Esophagus (tissue), 2 donors: ENCODE results near the gene SPRR1A. TPM values are rescaled to one million over a fixed set of nuclear protein-coding genes. Genes with fewer than 3 reads are reported as not detected.

ENCODE experiments used
- H3K27ac ChIP-seq, 2 donors: one replicate each; pipeline ENCODE4 v1.5.1; 2013; ENCODE audit warnings: low read depth in 2 of 2, mild to moderate bottlenecking in 2 of 2, inconsistent platforms in 1 of 2, low read length in 1 of 2, moderate library complexity in 1 of 2
- H3K27me3 ChIP-seq, 2 donors: one replicate each; pipeline ENCODE4 v1.6.1; 2013; ENCODE audit warnings: low read length in 2 of 2, control low read depth in 1 of 2, mild to moderate bottlenecking in 1 of 2; ENCODE audit not compliant: insufficient read depth in 2 of 2, control insufficient read depth in 1 of 2
- H3K36me3 ChIP-seq, 2 donors: one replicate each; pipeline ENCODE4 v1.6.1; 2013; ENCODE audit warnings: low read length in 1 of 2; ENCODE audit not compliant: control insufficient read depth in 2 of 2, insufficient read depth in 2 of 2
- H3K4me1 ChIP-seq, 2 donors: one replicate each; pipeline ENCODE4 v1.6.1; 2013; ENCODE audit warnings: low read length in 1 of 2; ENCODE audit not compliant: control insufficient read depth in 2 of 2, insufficient read depth in 2 of 2
- H3K4me3 ChIP-seq, 2 donors: one replicate each; pipeline ENCODE4 v1.5.1; 2013; ENCODE audit warnings: low read length in 2 of 2, mild to moderate bottlenecking in 2 of 2, low read depth in 1 of 2, moderate library complexity in 1 of 2
- H3K9me3 ChIP-seq, 2 donors: one replicate each; pipeline ENCODE4 v1.6.1; 2013; ENCODE audit warnings: mild to moderate bottlenecking in 2 of 2, low read depth in 1 of 2, low read length in 1 of 2, moderate library complexity in 1 of 2; ENCODE audit not compliant: control insufficient read depth in 2 of 2, insufficient read depth in 1 of 2
- WGBS, 2 donors: extraction: QIAGEN DNeasy Blood & Tissue Kit; methylation state at CpG; one replicate each; pipeline ENCODE4 v1.1.7; 2013; 5-methylcytosine and 5-hydroxymethylcytosine counted together
- polyA plus RNA-seq, 2 donors: library from polyadenylated mRNA; stranded (reverse); fragments of 200-250 nt; gene quantifications; one replicate each; pipeline ENCODE4 v1.2.3, GENCODE V29; 2013
- donor health status: healthy with polysubstance abuse.
- donor health status: Bipolar disorder and iron deficiency.

Gene SPRR1A
- polyA plus RNA-seq, 2 donors: 3,249 to 3,812 TPM

DNA sequence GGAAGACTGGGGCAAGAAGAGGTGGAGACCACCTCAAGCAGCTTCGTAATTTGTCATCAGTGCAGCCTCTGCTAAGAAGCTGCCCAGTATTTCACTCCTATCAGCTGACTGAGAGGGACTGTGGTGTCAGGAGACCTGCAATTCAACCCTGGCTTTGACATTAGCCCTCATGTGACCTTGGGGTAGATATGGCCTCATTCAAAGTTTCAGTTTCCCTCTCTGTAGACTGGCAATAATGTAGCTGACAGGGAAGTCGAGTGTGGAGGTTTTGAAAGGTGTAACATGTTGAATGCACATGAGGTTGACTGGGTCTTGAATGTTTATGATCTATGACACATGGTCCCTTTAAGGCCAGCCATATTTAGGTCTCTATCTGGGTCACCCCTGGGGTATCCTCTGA is 15.6 kb upstream of the SPRR1A start:
- no peak overlapping the region for H3K4me3 ChIP-seq
- H3K27ac ChIP-seq: peak overlapping the region in 1 of 2 donors; percentile 84
- peaks cover 0 to 2% of the 10 kb centered on the region in 2 donors for H3K9me3 ChIP-seq
- WGBS, 2 donors: 58 to 63% methylated on average over 2 of the region's 2 CpGs
- H3K27me3 ChIP-seq: no peaks in the 10 kb centered on the region
- H3K36me3 ChIP-seq: no peaks in the 10 kb centered on the region
- peaks cover 2 to 12% of the 10 kb centered on the region in 2 donors for H3K4me1 ChIP-seq

DNA sequence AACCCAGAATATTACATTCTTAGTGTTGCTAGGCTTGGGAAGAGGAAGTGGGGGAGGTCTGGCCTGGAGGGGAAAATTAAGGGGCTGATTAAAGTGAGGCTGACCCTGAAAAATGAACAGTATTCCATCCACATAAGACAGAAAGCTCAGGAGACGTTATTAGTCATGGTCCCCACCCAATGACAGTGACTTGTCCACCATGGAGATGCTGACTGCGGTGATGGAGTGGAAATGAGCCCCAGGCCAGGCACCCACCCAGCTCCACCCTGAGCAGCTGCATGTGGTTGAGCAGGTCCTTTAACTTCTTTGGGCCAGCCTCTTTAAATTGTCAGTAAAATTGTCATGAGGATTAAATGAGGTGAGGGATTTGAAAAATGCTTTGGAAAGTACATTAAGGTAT is 14.8 kb upstream of the SPRR1A start:
- H3K9me3 ChIP-seq: peaks cover 0 to 2% of the 10 kb centered on the region in 2 donors
- H3K27ac ChIP-seq: peak overlapping the region; percentile 47 to 82
- 53 to 60% methylated on average over 2 of the region's 2 CpGs for WGBS, 2 donors
- peaks cover 2 to 12% of the 10 kb centered on the region in 2 donors for H3K4me1 ChIP-seq
- H3K27me3 ChIP-seq: no peaks in the 10 kb centered on the region
- H3K4me3 ChIP-seq: no peak overlapping the region
- H3K36me3 ChIP-seq: no peaks in the 10 kb centered on the region

DNA sequence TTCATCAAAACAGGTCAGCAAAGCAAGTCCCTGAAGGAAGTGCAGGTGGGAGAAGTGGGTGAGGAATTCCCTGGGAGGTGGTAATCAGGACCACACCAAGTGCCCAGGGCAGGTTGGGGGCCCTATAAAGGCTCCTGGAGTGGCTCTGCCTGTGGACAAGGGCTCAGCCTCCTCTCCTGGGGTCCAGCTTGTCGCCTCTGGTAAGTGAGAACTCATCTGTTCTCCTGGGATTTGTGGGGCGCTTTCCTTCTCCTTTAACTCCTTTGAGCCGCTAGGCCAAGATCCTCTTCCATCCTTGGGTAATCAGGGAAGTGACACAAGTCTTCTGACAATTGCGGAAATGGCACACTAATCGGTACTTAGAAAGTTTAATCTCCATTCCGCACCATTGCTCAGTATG is 13.4 kb upstream of the SPRR1A start, which contains the start of gene SPRR4:
SPRR4 (plus strand) TSS at position 154 of the 400 bp plus-strand sequence. CDS start 1,243 bp downstream, outside the sequence.
- Histone ChIP-seq H3K27ac (peak within 1 kb of the TSS; percentile 47 to 82), H3K9me3 (peaks cover 0 to 2% of the 10 kb centered on the region in 2 donors), H3K4me3 (no peak within 1 kb of the TSS), H3K36me3 (no peaks in the 10 kb centered on the region), H3K4me1 (peaks cover 2 to 12% of the 10 kb centered on the region in 2 donors), H3K27me3 (no peaks in the 10 kb centered on the region)
- WGBS, 2 donors: 91 to 95% methylated on average over 6 of the region's 6 CpGs

DNA sequence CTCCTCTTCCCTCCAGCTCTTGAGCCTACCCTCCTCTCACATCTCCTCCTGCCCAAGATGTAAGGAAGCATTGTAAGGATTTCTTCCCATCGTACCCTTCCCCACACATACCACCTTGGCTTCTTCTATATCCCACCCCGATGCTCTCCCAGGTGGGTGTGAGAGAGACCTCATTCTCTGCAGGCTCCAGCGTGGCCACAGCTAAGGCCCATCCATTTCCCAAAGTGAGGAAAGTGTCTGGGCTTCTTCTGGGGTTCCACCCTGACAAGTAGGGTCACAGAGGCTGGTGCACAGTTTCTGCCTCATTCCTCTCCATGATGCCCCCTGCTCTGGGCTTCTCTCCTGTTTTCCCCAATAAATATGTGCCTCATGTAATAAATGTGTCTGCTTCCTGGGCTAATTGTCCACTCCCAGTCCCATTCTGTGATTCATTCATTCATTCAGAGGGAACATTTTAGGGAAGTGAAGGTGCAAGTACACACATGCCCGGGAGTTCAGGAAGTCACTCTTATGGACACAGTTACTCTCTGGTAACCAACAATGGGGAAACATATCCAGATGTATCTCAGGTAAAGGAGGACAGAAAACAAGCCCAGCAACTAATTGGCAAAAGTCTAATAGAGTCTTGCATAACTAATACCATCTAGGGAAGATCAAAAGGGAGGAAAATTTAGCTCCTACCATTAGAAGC is 11.5 kb upstream of the SPRR1A start:
- Histone ChIP-seq H3K27ac (peak overlapping the region; percentile 78 to 86), H3K27me3 (no peaks in the 10 kb centered on the region), H3K4me1 (peaks cover 2 to 12% of the 10 kb centered on the region in 2 donors), H3K4me3 (no peak overlapping the region), H3K36me3 (no peaks in the 10 kb centered on the region), H3K9me3 (peaks cover 0 to 2% of the 10 kb centered on the region in 2 donors)
- WGBS, 2 donors: 70 to 72% methylated on average over 4 of the region's 4 CpGs

DNA sequence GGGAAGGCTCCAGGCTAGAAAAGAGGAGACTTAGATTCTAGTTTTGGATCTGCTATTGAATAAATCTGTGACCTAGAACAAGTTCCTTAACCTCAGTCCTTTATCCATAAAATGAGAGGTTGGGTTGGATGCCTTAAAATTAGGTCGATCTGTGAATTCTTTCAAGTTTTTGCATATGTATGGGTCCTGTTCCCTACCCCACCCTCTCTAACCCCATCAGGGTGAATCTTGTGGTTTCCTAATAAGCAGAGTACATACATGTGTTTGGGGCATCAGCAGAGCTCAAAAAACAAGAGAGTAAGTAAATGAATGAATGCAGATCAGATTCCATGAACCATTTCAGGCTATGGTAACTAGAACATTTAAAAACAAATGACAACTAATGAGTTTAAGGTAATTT is 7.2 kb upstream of the SPRR1A start:
- WGBS, 2 donors: 72% methylated on average over 1 of the region's 1 CpG
- no peaks in the 10 kb centered on the region for H3K36me3 ChIP-seq
- H3K4me1 ChIP-seq: peaks cover 2 to 12% of the 10 kb centered on the region in 2 donors
- no peak overlapping the region for H3K4me3 ChIP-seq
- H3K27ac ChIP-seq: no peak overlapping the region
- H3K9me3 ChIP-seq: no peaks in the 10 kb centered on the region
- H3K27me3 ChIP-seq: no peaks in the 10 kb centered on the region

DNA sequence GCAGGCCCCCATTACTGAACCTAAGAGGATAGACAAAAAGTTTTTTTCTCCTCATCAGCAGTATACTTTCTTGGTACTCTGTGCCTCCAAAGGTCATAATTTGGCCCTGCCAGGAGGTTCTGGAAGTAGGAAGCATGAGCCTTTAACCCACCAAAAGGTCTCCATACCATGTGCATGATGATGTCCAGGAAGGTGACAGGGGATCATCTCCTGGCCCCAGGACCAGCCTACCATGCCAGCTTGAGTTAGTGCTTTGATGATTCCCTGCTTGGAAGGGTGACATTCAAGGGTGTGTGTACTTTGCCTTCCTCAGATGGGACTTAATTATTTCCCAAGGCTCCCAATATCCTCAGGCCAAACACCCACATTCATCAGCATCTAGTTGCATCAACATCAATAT is 6.3 kb upstream of the SPRR1A start:
- H3K27ac ChIP-seq: no peak overlapping the region
- H3K36me3 ChIP-seq: no peaks in the 10 kb centered on the region
- H3K4me1 ChIP-seq: peaks cover 0 to 7% of the 10 kb centered on the region in 2 donors
- no peaks in the 10 kb centered on the region for H3K9me3 ChIP-seq
- no peaks in the 10 kb centered on the region for H3K27me3 ChIP-seq
- H3K4me3 ChIP-seq: no peak overlapping the region

DNA sequence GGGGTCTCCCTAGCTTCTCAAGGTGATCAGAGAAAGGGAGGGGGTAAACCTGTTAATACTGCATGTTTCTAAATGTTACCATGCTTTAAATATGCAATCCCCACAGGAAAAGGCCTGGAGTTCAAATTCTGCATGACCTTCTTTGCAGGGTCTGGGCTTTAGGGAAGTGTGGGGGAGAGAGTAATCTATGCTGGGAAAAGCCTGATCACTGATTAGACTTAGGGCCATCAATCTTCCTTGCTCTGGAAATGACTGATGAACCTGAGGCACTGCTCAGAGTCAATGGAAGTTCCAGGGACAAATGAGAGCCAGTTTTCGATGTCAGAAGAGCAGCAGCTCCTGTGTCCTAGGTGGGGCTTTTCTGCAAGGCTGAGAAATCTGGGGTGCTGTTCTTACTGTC is 3.2 kb upstream of the SPRR1A start:
- no peaks in the 10 kb centered on the region for H3K27me3 ChIP-seq
- H3K36me3 ChIP-seq: no peaks in the 10 kb centered on the region
- no peak overlapping the region for H3K4me3 ChIP-seq
- no peaks in the 10 kb centered on the region for H3K9me3 ChIP-seq
- peaks cover 0 to 15% of the 10 kb centered on the region in 2 donors for H3K4me1 ChIP-seq
- peak overlapping the region; percentile 36 to 93 for H3K27ac ChIP-seq
- WGBS, 2 donors: 44 to 79% methylated on average over 1 of the region's 1 CpG

DNA sequence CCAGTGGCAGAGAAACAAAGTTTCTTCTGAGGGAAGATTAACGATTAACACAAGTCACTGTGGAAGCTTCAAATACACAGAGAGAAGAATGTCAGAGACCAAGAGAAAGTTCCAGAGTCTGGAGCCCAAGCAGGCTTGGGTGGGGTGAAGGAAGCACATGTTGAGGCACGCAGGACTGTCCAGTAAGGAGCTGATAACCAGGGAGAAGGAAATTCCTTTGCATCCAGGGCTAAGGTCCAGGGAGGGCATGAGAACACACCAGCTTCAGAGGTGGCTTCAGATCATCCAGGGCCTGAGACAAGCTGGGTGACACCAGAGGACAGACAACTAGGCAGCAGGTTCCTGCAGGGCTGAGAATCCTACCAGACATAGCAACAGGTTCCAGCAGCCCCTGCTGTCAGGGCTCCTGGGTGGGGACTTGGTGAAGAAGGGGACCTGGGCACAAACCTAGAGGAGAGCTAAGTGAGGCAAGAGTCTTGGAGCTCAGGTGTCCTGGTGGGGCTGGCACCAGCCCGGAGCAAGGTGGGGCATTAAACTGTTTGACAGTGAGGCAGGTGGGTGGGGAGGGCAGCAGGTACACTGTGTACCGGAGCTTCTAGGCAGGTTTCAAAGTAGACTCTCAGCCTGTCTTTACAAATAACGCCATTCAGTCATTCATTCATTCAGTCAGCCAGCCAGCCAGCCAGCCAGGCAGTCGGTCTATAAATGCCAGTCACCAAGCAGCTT is 2.6 kb upstream of the SPRR1A start:
- WGBS, 2 donors: 61 to 66% methylated on average over 6 of the region's 6 CpGs
- Histone ChIP-seq H3K36me3 (no peaks in the 10 kb centered on the region), H3K4me1 (peaks cover 0 to 15% of the 10 kb centered on the region in 2 donors), H3K9me3 (no peaks in the 10 kb centered on the region), H3K27ac (peak overlapping the region; percentile 36 to 93), H3K27me3 (no peaks in the 10 kb centered on the region), H3K4me3 (no peak overlapping the region)

DNA sequence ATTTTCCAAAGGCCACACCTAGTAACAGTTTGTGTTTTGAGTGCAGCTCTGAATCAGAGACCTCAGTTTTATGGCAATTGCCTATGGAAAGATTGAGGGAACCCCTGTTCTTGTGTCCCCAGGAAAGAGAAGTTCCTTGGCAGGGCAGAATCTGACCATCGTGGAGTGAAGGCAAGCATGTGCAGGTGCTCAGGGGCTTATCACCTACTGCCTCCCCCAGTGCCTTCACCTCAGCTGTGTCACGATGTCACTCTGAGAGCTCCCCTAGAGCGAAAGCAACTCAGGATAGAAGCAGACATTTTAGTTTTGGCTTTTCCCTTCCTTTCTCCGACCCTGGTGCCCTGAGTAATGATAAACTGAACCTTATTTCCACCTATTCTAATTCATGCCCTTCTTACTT is 1.8 kb upstream of the SPRR1A start:
- Histone ChIP-seq H3K9me3 (no peaks in the 10 kb centered on the region), H3K4me3 (no peak overlapping the region), H3K4me1 (peaks cover 0 to 15% of the 10 kb centered on the region in 2 donors), H3K36me3 (no peaks in the 10 kb centered on the region), H3K27me3 (no peaks in the 10 kb centered on the region), H3K27ac (peak overlapping the region; percentile 6 to 93)
- WGBS, 2 donors: 77 to 84% methylated on average over 4 of the region's 4 CpGs
